Renal cortical epithelial cell (primary cell): ENCODE data around the gene OR2T29. TPM values are rescaled to one million over a fixed set of nuclear protein-coding genes. Genes with fewer than 3 reads are reported as not detected.
"Not testable (repeated sequence)": the region's sequence is repeated elsewhere in the genome, so short reads cannot be mapped to it uniquely, and the experiment has no call there.

Experiments
- DNase-seq: peaks from one replicate; pipeline ENCODE4 v3.0.0-alpha.2; 2011; ENCODE audit warnings: low read depth
- total RNA-seq: library from RNA; depleted of rRNA; stranded (reverse); fragments of >200 nt; gene quantifications from 2 replicates; pipeline ENCODE4 v1.2.3, GENCODE V29; 2014

Gene OR2T29
- total RNA-seq, 1 donor from 2014 or later: 0.10 TPM

GRCh38 chr1:248510217-248510616 is 52.4 kb downstream of the OR2T29 start:
- not testable (repeated sequence) for DNase-seq

- DNase-seq: not testable (repeated sequence)
Observed at GRCh38 chr1:248507773-248508172, 54.8 kb downstream of the OR2T29 start, which contains the start of gene OR2G6. OR2G6 (plus strand) TSS chr1:248508073; CDS start chr1:248521647, 13,574 bp downstream.

Other genes starting within 250 kb of the OR2T29 start
- gene OR2M7, start 238.2 kb downstream of the OR2T29 start, total RNA-seq: not detected in 2 replicates
- not detected in 2 replicates for gene OR14C36, start 214.0 kb downstream of the OR2T29 start, total RNA-seq
- gene OR2T4, start 201.1 kb downstream of the OR2T29 start, total RNA-seq: not detected in 2 replicates
- not detected in 2 replicates for gene OR2T6, start 187.0 kb downstream of the OR2T29 start, total RNA-seq
- not detected in 2 replicates for gene OR2T1, start 159.7 kb downstream of the OR2T29 start, total RNA-seq
- gene OR2T2, start 117.1 kb downstream of the OR2T29 start, total RNA-seq: not detected in 2 replicates
- gene OR2T3, start 89.4 kb downstream of the OR2T29 start, total RNA-seq: not detected in 2 replicates
- gene OR2T5, start 74.2 kb downstream of the OR2T29 start, total RNA-seq: not detected in 2 replicates
- gene OR2G6, start 54.7 kb downstream of the OR2T29 start, total RNA-seq: 0.05 TPM in 1 of 2 replicates, not detected in the other
- not detected in 2 replicates for gene OR2T34, start 12.0 kb upstream of the OR2T29 start, total RNA-seq
- gene OR2T10, start 34.9 kb upstream of the OR2T29 start, total RNA-seq: 0.20 TPM in 1 of 2 replicates, not detected in the other
- 0.10 TPM in 1 of 2 replicates, not detected in the other for gene OR2T11, start 72.3 kb upstream of the OR2T29 start, total RNA-seq
- gene OR2T35, start 82.5 kb upstream of the OR2T29 start, total RNA-seq: under 0.01 TPM in 1 of 2 replicates, not detected in the other
- gene OR2T27, start 92.8 kb upstream of the OR2T29 start, total RNA-seq: not detected in 2 replicates
- gene OR14I1, start 140.0 kb upstream of the OR2T29 start, total RNA-seq: not detected in 2 replicates
- gene LYPD8, start 193.0 kb upstream of the OR2T29 start, total RNA-seq: 2.6 and 4.3 TPM in 2 replicates